Fibroblast of lung (primary cell): ENCODE data around the gene DLG2. TPM values are rescaled to one million over a fixed set of nuclear protein-coding genes. Genes with fewer than 3 reads are reported as not detected.

ENCODE experiments used
- DNase-seq, 2 donors: peaks; one replicate each; pipeline versions ENCODE4 v3.0.0 to v3.0.0-alpha.2; 2010; ENCODE audit warnings: low read depth in 2 of 2
- H2AFZ ChIP-seq: 2 replicates; pipeline ENCODE4 v1.5.1; 2012; ENCODE audit warnings: low read length, control low read depth, inconsistent platforms
- H3K27ac ChIP-seq: 2 replicates; pipeline ENCODE4 v1.5.1; 2011; ENCODE audit warnings: low read length, control low read depth; ENCODE audit not compliant: insufficient read depth
- H3K27me3 ChIP-seq: 2 replicates; pipeline ENCODE4 v1.5.1; 2011; ENCODE audit warnings: mild to moderate bottlenecking, low read length; ENCODE audit not compliant: control insufficient read depth, insufficient read depth
- H3K36me3 ChIP-seq: 2 replicates; pipeline ENCODE4 v1.5.1; 2011; ENCODE audit warnings: low read length; ENCODE audit not compliant: control insufficient read depth, insufficient read depth
- H3K4me1 ChIP-seq: 2 replicates; pipeline ENCODE4 v1.5.1; 2011; ENCODE audit warnings: low read length; ENCODE audit not compliant: control insufficient read depth, insufficient read depth; ENCODE audit errors: extremely low read depth
- H3K4me2 ChIP-seq: 2 replicates; pipeline ENCODE4 v1.5.1; 2011; ENCODE audit warnings: low read length, control low read depth; ENCODE audit not compliant: insufficient read depth; ENCODE audit errors: extremely low read depth
- H3K4me3 ChIP-seq, 4 experiments: fragments of 200-600 bp in 1 of 4; sonication (generic) in 1 of 4; replicated peaks in 1 of 4; 2 replicates each; pipeline ENCODE4 v1.5.1; 2011 to 2016; ENCODE audit warnings: low read length in 4 of 4, low read depth in 3 of 4, mild to moderate bottlenecking in 3 of 4, control low read depth in 2 of 4, inconsistent platforms in 1 of 4, mixed read lengths in 1 of 4; ENCODE audit not compliant: insufficient read depth in 1 of 4; ENCODE audit errors: control extremely low read depth in 1 of 4
- H3K79me2 ChIP-seq: 2 replicates; pipeline ENCODE4 v1.5.1; 2012; ENCODE audit warnings: mild to moderate bottlenecking, low read length, inconsistent platforms; ENCODE audit not compliant: control insufficient read depth, insufficient read depth
- H3K9ac ChIP-seq: 2 replicates; pipeline ENCODE4 v1.5.1; 2011; ENCODE audit warnings: mild to moderate bottlenecking, low read length, control low read depth; ENCODE audit not compliant: insufficient read depth
- H3K9me3 ChIP-seq: 2 replicates; pipeline ENCODE4 v1.5.1; 2012; ENCODE audit warnings: low read depth, low read length; ENCODE audit not compliant: control insufficient read depth, insufficient read depth
- H4K20me1 ChIP-seq: 2 replicates; pipeline ENCODE4 v1.5.1; 2011; ENCODE audit warnings: low read length; ENCODE audit not compliant: control insufficient read depth, insufficient read depth; ENCODE audit errors: extremely low read depth
- EZH2 ChIP-seq: IDR thresholded peaks from 2 replicates; pipeline ENCODE4 v1.5.1; 2012; ENCODE audit warnings: low read length, control low read depth, mild to moderate bottlenecking; ENCODE audit errors: missing control alignments
- polyA plus RNA-seq, 2 donors: library from polyadenylated mRNA; depleted of rRNA in 1 of 2; stranded (reverse) in 1 of 2; unstranded in 1 of 2; fragments of >200 nt; gene quantifications; 2 replicates each; pipeline ENCODE4 v1.2.1, GENCODE V29; 2011 to 2012; ENCODE audit warnings: missing spikeins in 1 of 2
- total RNA-seq: library from RNA; depleted of rRNA; stranded (reverse); fragments of >200 nt; gene quantifications from 2 replicates; pipeline ENCODE4 v1.2.1, GENCODE V29; 2014
- TF ChIP-seq, protein P1 (sequence below), 2 donors: IDR thresholded peaks in 1 of 2; conservative IDR thresholded peaks in 1 of 2; 1 replicate in 1 of 2; 2 replicates in 1 of 2; pipeline ENCODE4 v1.5.1; 2011 to 2012; ENCODE audit warnings: low read length in 2 of 2, control low read depth in 1 of 2, inconsistent platforms in 1 of 2, low read depth in 1 of 2, mild to moderate bottlenecking in 1 of 2

DLG2 gene
- total and polyA plus RNA-seq, 2 donors (not counting 1 experiment from before 2014, with no cell fraction given) = 0.77 to 2.3 TPM

DNA sequence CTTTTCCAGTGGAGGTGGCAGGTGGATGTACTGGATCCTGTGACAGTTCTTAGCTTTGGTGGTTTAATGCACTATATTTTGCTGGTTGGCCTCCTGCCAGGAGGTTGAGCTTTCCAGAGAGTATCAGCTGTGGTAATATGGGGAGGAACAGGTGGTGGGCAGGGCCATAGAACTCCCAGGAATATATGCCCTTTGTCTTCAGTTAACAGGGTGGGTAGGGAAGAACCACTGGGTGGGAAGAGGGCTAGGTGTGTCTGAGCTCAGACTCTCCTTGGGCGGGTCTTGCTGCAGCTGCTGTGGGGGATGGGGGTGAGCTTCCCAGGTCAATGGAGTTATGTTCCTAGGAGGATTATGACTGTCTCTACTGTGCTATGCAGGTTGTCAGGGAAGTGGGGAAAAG is 203.8 kb downstream of the DLG2 start:
- Histone ChIP-seq H2AFZ (no peak overlapping the region), H3K27ac (no peak overlapping the region), H3K4me1 (no peaks in the 10 kb centered on the region), H3K27me3 (no peaks in the 10 kb centered on the region), H3K9me3 (no peaks in the 10 kb centered on the region), H3K4me3 (no peak overlapping the region), H3K9ac (no peak overlapping the region), H3K79me2 (no peaks in the 10 kb centered on the region), H3K4me2 (no peak overlapping the region), H4K20me1 (no peaks in the 10 kb centered on the region), H3K36me3 (no peaks in the 10 kb centered on the region)
- no peak for DNase-seq
- TF ChIP-seq, protein P1, sequence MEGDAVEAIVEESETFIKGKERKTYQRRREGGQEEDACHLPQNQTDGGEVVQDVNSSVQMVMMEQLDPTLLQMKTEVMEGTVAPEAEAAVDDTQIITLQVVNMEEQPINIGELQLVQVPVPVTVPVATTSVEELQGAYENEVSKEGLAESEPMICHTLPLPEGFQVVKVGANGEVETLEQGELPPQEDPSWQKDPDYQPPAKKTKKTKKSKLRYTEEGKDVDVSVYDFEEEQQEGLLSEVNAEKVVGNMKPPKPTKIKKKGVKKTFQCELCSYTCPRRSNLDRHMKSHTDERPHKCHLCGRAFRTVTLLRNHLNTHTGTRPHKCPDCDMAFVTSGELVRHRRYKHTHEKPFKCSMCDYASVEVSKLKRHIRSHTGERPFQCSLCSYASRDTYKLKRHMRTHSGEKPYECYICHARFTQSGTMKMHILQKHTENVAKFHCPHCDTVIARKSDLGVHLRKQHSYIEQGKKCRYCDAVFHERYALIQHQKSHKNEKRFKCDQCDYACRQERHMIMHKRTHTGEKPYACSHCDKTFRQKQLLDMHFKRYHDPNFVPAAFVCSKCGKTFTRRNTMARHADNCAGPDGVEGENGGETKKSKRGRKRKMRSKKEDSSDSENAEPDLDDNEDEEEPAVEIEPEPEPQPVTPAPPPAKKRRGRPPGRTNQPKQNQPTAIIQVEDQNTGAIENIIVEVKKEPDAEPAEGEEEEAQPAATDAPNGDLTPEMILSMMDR (conservative IDR thresholded peaks at IDR 0.05 in 1 of 2, IDR thresholded peaks at IDR 0.05 in 1 of 2; ENCODE audit: low read depth in 1 of 2, low read length in 2 of 2) = no peak
- TF ChIP-seq EZH2 = no peak

DNA sequence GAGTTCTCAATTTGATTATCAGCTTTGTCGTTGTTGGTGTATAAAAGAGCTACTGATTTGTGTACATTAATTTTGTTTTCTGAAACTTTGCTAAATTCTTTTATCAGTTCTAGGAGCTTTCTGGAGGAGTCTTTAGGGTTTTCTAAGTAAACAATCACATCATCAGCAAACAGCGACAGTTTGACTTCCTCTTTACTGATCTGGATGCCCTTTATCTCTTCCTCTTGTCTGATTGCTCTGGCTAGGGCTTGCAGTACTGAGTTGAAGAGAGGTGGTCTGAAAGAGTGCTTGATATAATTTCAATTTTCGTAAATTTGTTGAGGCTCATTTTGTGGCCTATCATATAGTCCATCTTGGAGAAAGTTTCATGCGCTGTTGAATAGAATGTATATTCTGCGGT is 213.0 kb downstream of the DLG2 start:
- no peaks in the 10 kb centered on the region for H3K9me3 ChIP-seq

DNA sequence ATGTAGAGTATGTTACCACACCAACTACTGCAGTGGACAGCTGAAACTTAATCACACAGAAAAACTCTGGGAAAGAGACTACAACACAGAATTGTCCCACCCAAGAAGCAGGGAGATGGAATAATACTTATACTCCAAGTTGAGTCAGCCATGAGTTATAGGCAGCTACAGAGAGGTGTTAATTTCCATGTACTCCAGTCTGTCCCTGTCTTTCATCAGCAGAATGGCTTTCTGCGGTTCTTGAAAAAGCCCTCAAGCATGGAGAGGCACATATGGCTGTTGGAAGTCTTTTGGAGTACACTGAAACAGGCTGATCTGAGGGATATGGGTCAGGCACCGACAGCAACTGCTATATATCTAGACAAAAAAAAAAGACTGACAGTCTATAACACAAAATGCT is 219.5 kb downstream of the DLG2 start:
- Histone ChIP-seq H3K4me3 (no peak overlapping the region), H3K4me2 (no peak overlapping the region), H2AFZ (no peak overlapping the region), H3K9me3 (no peaks in the 10 kb centered on the region), H3K27ac (no peak overlapping the region), H3K27me3 (no peaks in the 10 kb centered on the region), H3K36me3 (no peaks in the 10 kb centered on the region), H3K79me2 (no peaks in the 10 kb centered on the region), H3K4me1 (no peaks in the 10 kb centered on the region), H3K9ac (no peak overlapping the region), H4K20me1 (no peaks in the 10 kb centered on the region)
- no peak for TF ChIP-seq EZH2
- TF ChIP-seq, protein P1 (conservative IDR thresholded peaks at IDR 0.05 in 1 of 2, IDR thresholded peaks at IDR 0.05 in 1 of 2; ENCODE audit: low read depth in 1 of 2, low read length in 2 of 2) = no peak
- no peak for DNase-seq

More for the DNA sequence above, 213.0 kb downstream of the DLG2 start:
- Histone ChIP-seq H3K36me3 (no peaks in the 10 kb centered on the region), H3K9ac (no peak overlapping the region), H3K4me3 (no peak overlapping the region), H3K27me3 (no peaks in the 10 kb centered on the region), H3K4me1 (no peaks in the 10 kb centered on the region), H2AFZ (no peak overlapping the region), H3K79me2 (no peaks in the 10 kb centered on the region), H4K20me1 (no peaks in the 10 kb centered on the region), H3K4me2 (no peak overlapping the region), H3K27ac (no peak overlapping the region)
- DNase-seq = no peak
- TF ChIP-seq, protein P1 (conservative IDR thresholded peaks at IDR 0.05 in 1 of 2, IDR thresholded peaks at IDR 0.05 in 1 of 2; ENCODE audit: low read depth in 1 of 2, low read length in 2 of 2) = no peak
- TF ChIP-seq EZH2 = no peak
